K562 treated with DMSO at 1 percent for 4 hours (cell line): ENCODE measurements around the gene KCNQ1OT1. TPM values are rescaled to one million over a fixed set of nuclear protein-coding genes. Genes with fewer than 3 reads are reported as not detected.

Source experiments
- total RNA-seq: library from RNA; unstranded; fragments of 300-600 nt; gene quantifications from 2 replicates; pipeline ENCODE4 v1.2.3, GENCODE V29; 2022; ENCODE audit not compliant: insufficient read depth

The KCNQ1OT1 gene
- 0.14 and 0.23 TPM in 2 replicates for total RNA-seq

GRCh38 chr11:2699531-2700414 is at the start of gene KCNQ1OT1:
Gene KCNQ1OT1 (minus strand): TSS chr11:2699994.

Other genes starting within 250 kb of the KCNQ1OT1 start
- 15.1 and 15.4 TPM in 2 replicates for gene CDKN1C, start 185.8 kb upstream of the KCNQ1OT1 start, total RNA-seq
- gene PHLDA2, start 229.4 kb upstream of the KCNQ1OT1 start, total RNA-seq: 49.7 and 53.1 TPM in 2 replicates